Endothelial cell of umbilical vein (primary cell): ENCODE data around the gene MOB3B. TPM values are rescaled to one million over a fixed set of nuclear protein-coding genes. Genes with fewer than 3 reads are reported as not detected.

Experiments used
- BruUV-seq: library from RNA; stranded (reverse); fragments of 400-500 nt; replicated peaks from 2 replicates; lab custom pipeline; 2021; lab: Mats Ljungman, UMichigan
- CTCF ChIA-PET: fragments of 300-600, 350-600 bp; sonication (Branson Sonifier 250); formaldehyde crosslinking; loops from one replicate; lab custom pipeline; 2021; ENCODE audit warnings: antibody characterized with exemption, inconsistent platforms; lab: Charles Lee
- POLR2A ChIA-PET: fragments of 300-600, 350-600 bp; sonication (Branson Sonifier 250); formaldehyde crosslinking; loops from one replicate; lab custom pipeline; 2021; ENCODE audit warnings: antibody characterized with exemption, inconsistent platforms; lab: Charles Lee
- DNase-seq: peaks from one replicate; pipeline ENCODE4 v3.0.0-alpha.2; 2011; ENCODE audit warnings: low read depth, low spot score
- FAIRE-seq: peaks from 2 replicates; lab custom pipeline; 2011; peaks lifted over from hg19 to GRCh38; lab: Jason Lieb, UNC
- H2AFZ ChIP-seq: 2 replicates; pipeline ENCODE4 v1.6.0; 2012; ENCODE audit warnings: low read depth, low read length, control low read depth, inconsistent platforms
- H3K27ac ChIP-seq: 2 replicates; pipeline ENCODE4 v1.5.1; 2011; ENCODE audit warnings: low read depth, mild to moderate bottlenecking, control low read depth, low read length, moderate library complexity; ENCODE audit not compliant: insufficient read depth
- H3K27me3 ChIP-seq, 2 experiments: 2 replicates each; pipeline versions ENCODE4 v1.6.0 to v1.6.1; 2011; ENCODE audit warnings: low read length in 2 of 2, mixed read lengths in 1 of 2; ENCODE audit not compliant: control insufficient read depth in 2 of 2, insufficient read depth in 2 of 2
- H3K36me3 ChIP-seq, 2 experiments: 2 replicates in 1 of 2; 3 replicates in 1 of 2; pipeline ENCODE4 v1.5.1; 2011; ENCODE audit warnings: low read length in 2 of 2, mild to moderate bottlenecking in 1 of 2, moderate library complexity in 1 of 2; ENCODE audit not compliant: control insufficient read depth in 2 of 2, insufficient read depth in 2 of 2; ENCODE audit errors: extremely low read depth in 1 of 2
- H3K4me1 ChIP-seq: 3 replicates; pipeline ENCODE4 v1.5.1; 2011; ENCODE audit warnings: mild to moderate bottlenecking, low read length; ENCODE audit not compliant: control insufficient read depth, insufficient read depth; ENCODE audit errors: extremely low read depth
- H3K4me2 ChIP-seq: 2 replicates; pipeline ENCODE4 v1.6.1; 2011; ENCODE audit warnings: low read length, control low read depth, mixed read lengths; ENCODE audit not compliant: insufficient read depth
- H3K4me3 ChIP-seq, 3 experiments: fragments of 200-600 bp in 1 of 3; sonication (generic), shearing (Covaris generic) in 1 of 3; replicated peaks in 1 of 3; 2 replicates each; pipeline ENCODE4 v1.5.1; 2011 to 2016; ENCODE audit warnings: control low read depth in 3 of 3, low read length in 3 of 3, mild to moderate bottlenecking in 2 of 3, inconsistent platforms in 1 of 3, low read depth in 1 of 3, moderate library complexity in 1 of 3; ENCODE audit not compliant: insufficient read depth in 1 of 3
- H3K79me2 ChIP-seq: 2 replicates; pipeline ENCODE4 v1.6.0; 2012; ENCODE audit warnings: low read length, inconsistent platforms; ENCODE audit not compliant: control insufficient read depth, insufficient read depth
- H3K9ac ChIP-seq: replicated peaks from 2 replicates; pipeline ENCODE3; 2011; ENCODE audit warnings: low read length, control low read depth; ENCODE audit not compliant: insufficient read depth; ENCODE audit errors: extremely low read depth
- H3K9me1 ChIP-seq: replicated peaks from 3 replicates; pipeline ENCODE4 v1.6.0; 2011; ENCODE audit warnings: mild to moderate bottlenecking, low read length; ENCODE audit not compliant: control insufficient read depth, insufficient read depth; ENCODE audit errors: extremely low read depth
- H3K9me3 ChIP-seq: replicated peaks from 2 replicates; pipeline ENCODE4 v1.5.1; 2012; ENCODE audit warnings: low read length, inconsistent platforms; ENCODE audit not compliant: control insufficient read depth, insufficient read depth
- H4K20me1 ChIP-seq: replicated peaks from 2 replicates; pipeline ENCODE3; 2011; ENCODE audit warnings: mild to moderate bottlenecking, low read length; ENCODE audit not compliant: control insufficient read depth, insufficient read depth; ENCODE audit errors: extremely low read depth
- CTCF ChIP-seq, 2 donors: IDR thresholded peaks; 1 replicate in 1 of 2; 2 replicates in 1 of 2; pipeline ENCODE4 v1.5.1; 2011; ENCODE audit warnings: low read length in 2 of 2, mild to moderate bottlenecking in 2 of 2, moderate library complexity in 2 of 2, control low read depth in 1 of 2, inconsistent platforms in 1 of 2, low read depth in 1 of 2; ENCODE audit not compliant: insufficient read depth in 1 of 2; ENCODE audit errors: extremely low read depth in 1 of 2
- EZH2 ChIP-seq: IDR thresholded peaks from 2 replicates; pipeline ENCODE4 v1.6.1; 2012; ENCODE audit warnings: borderline replicate concordance, low read depth, mild to moderate bottlenecking, moderate library complexity, low read length, inconsistent platforms; ENCODE audit not compliant: severe bottlenecking
- FOS ChIP-seq: IDR thresholded peaks from 2 replicates; pipeline ENCODE4 v1.6.1; 2011; ENCODE audit warnings: mild to moderate bottlenecking, low read length, moderate library complexity, borderline replicate concordance; ENCODE audit not compliant: insufficient read depth
- GATA2 ChIP-seq: IDR thresholded peaks from 2 replicates; pipeline ENCODE4 v1.7.0; 2011; ENCODE audit warnings: low read depth, mild to moderate bottlenecking, moderate library complexity, mixed read lengths, low read length; ENCODE audit not compliant: insufficient read length, insufficient read depth
- JUN ChIP-seq: IDR thresholded peaks from 2 replicates; pipeline ENCODE4 v1.6.1; 2011; ENCODE audit warnings: borderline replicate concordance, low read depth; ENCODE audit not compliant: insufficient read length, insufficient read depth
- MAX ChIP-seq: IDR thresholded peaks from 2 replicates; pipeline ENCODE4 v1.6.1; 2011; ENCODE audit not compliant: insufficient read depth, insufficient read length
- MYC ChIP-seq: IDR thresholded peaks from one replicate; pipeline ENCODE4 v1.6.1; 2011; ENCODE audit warnings: mild to moderate bottlenecking, low read depth, low read length
- POLR2A ChIP-seq: IDR thresholded peaks from 2 replicates; pipeline ENCODE4 v1.6.1; 2012; ENCODE audit warnings: low read depth, mild to moderate bottlenecking, control low read depth, low read length
- POLR2AphosphoS5 ChIP-seq: IDR thresholded peaks from 2 replicates; pipeline ENCODE4 v1.6.1; 2012; ENCODE audit warnings: low read depth, mild to moderate bottlenecking, control low read depth, low read length, moderate library complexity; ENCODE audit not compliant: insufficient read depth
- dilution Hi-C: fragments of 300-500 bp; cut with MboI; formaldehyde crosslinking; loops from one replicate; pipeline ENCODE4 v1.15.0; 2019; ENCODE audit warnings: low sequenced_read_pairs; ENCODE audit not compliant: extremely low pct_ligation_motif_present
- intact Hi-C: fragments of 100-400 bp; cut with micrococcal nuclease; formaldehyde crosslinking; loops from one replicate; pipeline ENCODE4 v1.10.0; 2022
- polyA plus RNA-seq, 4 experiments: library from polyadenylated mRNA; depleted of rRNA in 3 of 4; stranded (reverse) in 3 of 4; unstranded in 1 of 4; fragments of >200 nt; gene quantifications; 2 replicates each; pipeline versions ENCODE4 v1.2.1 to v1.2.3, GENCODE V29; 2011 to 2012; ENCODE audit warnings: missing spikeins in 1 of 4
- total RNA-seq: library from RNA; stranded (reverse); gene quantifications from 2 replicates; pipeline ENCODE4 v1.2.3, GENCODE V29; 2021

Gene MOB3B
- total and polyA plus RNA-seq, 2 donors (not counting 3 experiments of a cell fraction or from before 2014, with no cell fraction given) = 0.03 TPM; not detected in 1

- no peak for TF ChIP-seq JUN
- no peak for TF ChIP-seq GATA2
- BruUV-seq = no TSS peak
- no peaks in the 10 kb centered on the region for H3K36me3 ChIP-seq
- DNase-seq (no peak), FAIRE-seq (no peak)
- H3K27ac ChIP-seq = no peak overlapping the region
- dilution Hi-C loops (no loop called here), intact Hi-C loops (no loop called here)
- H3K27me3 ChIP-seq = peaks cover 0 to 3% of the 10 kb centered on the region in 2 experiments
- ChIA-PET POLR2A (no interaction called here), CTCF (interaction anchor here (1.4 kb wide), 1 partner anchor 13 kb away, joined by 4 read pairs; no protein-coding TSS in a partner anchor)
- no peaks in the 10 kb centered on the region for H3K9me1 ChIP-seq
- peaks cover 2% of the 10 kb centered on the region for H4K20me1 ChIP-seq
- H3K79me2 ChIP-seq = no peaks in the 10 kb centered on the region
- H2AFZ ChIP-seq = no peak overlapping the region
- H3K4me3 ChIP-seq = no peak overlapping the region
- no peaks in the 10 kb centered on the region for H3K4me1 ChIP-seq
- no peak overlapping the region for H3K9ac ChIP-seq
- no peak overlapping the region for H3K4me2 ChIP-seq
- no peaks in the 10 kb centered on the region for H3K9me3 ChIP-seq
These were observed 55.3 kb downstream of the MOB3B start for GRCh38 chr9:27474305-27474704.

- no peak overlapping the region for H3K9ac ChIP-seq
- no peaks in the 10 kb centered on the region for H3K79me2 ChIP-seq
- DNase-seq (no peak), FAIRE-seq (no peak)
- no peaks in the 10 kb centered on the region for H3K9me1 ChIP-seq
- TF ChIP-seq POLR2AphosphoS5 (no peak), POLR2A (no peak), MAX (no peak), FOS (no peak), JUN (no peak), CTCF (IDR thresholded peaks at IDR 0.05; ENCODE audit: extremely low read depth in 1 of 2, insufficient read depth in 1 of 2, low read depth in 1 of 2, low read length in 2 of 2) (no peak), EZH2 (no peak), GATA2 (no peak), MYC (no peak)
- dilution Hi-C loops = no loop called here
- ChIA-PET CTCF (interaction anchor here (1.0 kb wide), 1 partner anchor 12 kb away, joined by 3 read pairs; no protein-coding TSS in a partner anchor), POLR2A (no interaction called here)
- intact Hi-C loops = no loop called here
- no peak overlapping the region for H2AFZ ChIP-seq
- no peak overlapping the region for H3K4me3 ChIP-seq
- H3K27ac ChIP-seq = no peak overlapping the region
- H3K4me2 ChIP-seq = no peak overlapping the region
- H3K27me3 ChIP-seq = peaks cover 0 to 5% of the 10 kb centered on the region in 2 experiments
- no peaks in the 10 kb centered on the region for H3K4me1 ChIP-seq
- no peaks in the 10 kb centered on the region for H4K20me1 ChIP-seq
- H3K36me3 ChIP-seq = no peaks in the 10 kb centered on the region
- BruUV-seq = no TSS peak
- H3K9me3 ChIP-seq = no peaks in the 10 kb centered on the region
These were observed 56.5 kb downstream of the MOB3B start for GRCh38 chr9:27473111-27473529.
